ENCODE measurements around the gene NMT1.
A peak's percentile ranks its signal among the peaks of the same experiment; 100 is the strongest.

GRCh38 chr17:45021607-45022287, 39.4 kb upstream of the NMT1 start:
- TF ChIP-seq JUN (CRISPR knock-in tag; IDR thresholded peaks at IDR 0.05) (no peak), ELF4 (CRISPR knock-in tag; IDR thresholded peaks at IDR 0.05; ENCODE audit: low read depth) (no peak), ZNF416 (CRISPR knock-in tag; IDR thresholded peaks at IDR 0.05) (no peak), ZMAT4 (CRISPR knock-in tag; IDR thresholded peaks at IDR 0.05) (no peak), CREM (CRISPR knock-in tag; IDR thresholded peaks at IDR 0.05) (no peak), ZNF138 (CRISPR knock-in tag; conservative IDR thresholded peaks at IDR 0.05) (no peak), FOXP1 (CRISPR knock-in tag; IDR thresholded peaks at IDR 0.05; ENCODE audit: borderline replicate concordance) (0 out of 2 replicates have a peak, but pooled peaks have one; percentile 67), NR3C1 (CRISPR knock-in tag; conservative IDR thresholded peaks at IDR 0.05; ENCODE audit: low read depth) (no peak), FOXK1 (CRISPR knock-in tag; IDR thresholded peaks at IDR 0.05) (no peak)
- TF ChIP-seq, protein P1, sequence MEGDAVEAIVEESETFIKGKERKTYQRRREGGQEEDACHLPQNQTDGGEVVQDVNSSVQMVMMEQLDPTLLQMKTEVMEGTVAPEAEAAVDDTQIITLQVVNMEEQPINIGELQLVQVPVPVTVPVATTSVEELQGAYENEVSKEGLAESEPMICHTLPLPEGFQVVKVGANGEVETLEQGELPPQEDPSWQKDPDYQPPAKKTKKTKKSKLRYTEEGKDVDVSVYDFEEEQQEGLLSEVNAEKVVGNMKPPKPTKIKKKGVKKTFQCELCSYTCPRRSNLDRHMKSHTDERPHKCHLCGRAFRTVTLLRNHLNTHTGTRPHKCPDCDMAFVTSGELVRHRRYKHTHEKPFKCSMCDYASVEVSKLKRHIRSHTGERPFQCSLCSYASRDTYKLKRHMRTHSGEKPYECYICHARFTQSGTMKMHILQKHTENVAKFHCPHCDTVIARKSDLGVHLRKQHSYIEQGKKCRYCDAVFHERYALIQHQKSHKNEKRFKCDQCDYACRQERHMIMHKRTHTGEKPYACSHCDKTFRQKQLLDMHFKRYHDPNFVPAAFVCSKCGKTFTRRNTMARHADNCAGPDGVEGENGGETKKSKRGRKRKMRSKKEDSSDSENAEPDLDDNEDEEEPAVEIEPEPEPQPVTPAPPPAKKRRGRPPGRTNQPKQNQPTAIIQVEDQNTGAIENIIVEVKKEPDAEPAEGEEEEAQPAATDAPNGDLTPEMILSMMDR (IDR thresholded peaks at IDR 0.05) = peak; percentile 85
- TF ChIP-seq, protein P2, sequence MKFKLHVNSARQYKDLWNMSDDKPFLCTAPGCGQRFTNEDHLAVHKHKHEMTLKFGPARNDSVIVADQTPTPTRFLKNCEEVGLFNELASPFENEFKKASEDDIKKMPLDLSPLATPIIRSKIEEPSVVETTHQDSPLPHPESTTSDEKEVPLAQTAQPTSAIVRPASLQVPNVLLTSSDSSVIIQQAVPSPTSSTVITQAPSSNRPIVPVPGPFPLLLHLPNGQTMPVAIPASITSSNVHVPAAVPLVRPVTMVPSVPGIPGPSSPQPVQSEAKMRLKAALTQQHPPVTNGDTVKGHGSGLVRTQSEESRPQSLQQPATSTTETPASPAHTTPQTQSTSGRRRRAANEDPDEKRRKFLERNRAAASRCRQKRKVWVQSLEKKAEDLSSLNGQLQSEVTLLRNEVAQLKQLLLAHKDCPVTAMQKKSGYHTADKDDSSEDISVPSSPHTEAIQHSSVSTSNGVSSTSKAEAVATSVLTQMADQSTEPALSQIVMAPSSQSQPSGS (CRISPR knock-in tag; IDR thresholded peaks at IDR 0.05; ENCODE audit: borderline replicate concordance, low read depth) = no peak
